DND-41 (cell line): Measurements from ENCODE around the gene SLC48A1.

Experiments
- ATAC-seq: fragments of 200-7000 bp; cut with Tn5 transposase; 3 replicates; pipeline ENCODE4 v1.9.1; 2021; ENCODE audit warnings: low read depth; ENCODE audit not compliant: insufficient read depth
- DNase-seq: peaks from one replicate; pipeline ENCODE4 v3.0.0-alpha.2; 2020
- H2AFZ ChIP-seq: 2 replicates; pipeline ENCODE4 v1.6.0; 2012; ENCODE audit warnings: low read depth, low read length
- H3K27ac ChIP-seq: 2 replicates; pipeline ENCODE4 v1.5.1; 2012; ENCODE audit warnings: low read length, inconsistent platforms
- H3K27me3 ChIP-seq: fragments of 200-600 bp; sonication (generic); 2 replicates; pipeline ENCODE4 v1.6.0; 2012; ENCODE audit warnings: low read length, mild to moderate bottlenecking, inconsistent platforms; ENCODE audit not compliant: insufficient read depth, poor library complexity
- H3K36me3 ChIP-seq: 2 replicates; pipeline ENCODE4 v1.5.1; 2012; ENCODE audit warnings: low read length, inconsistent platforms; ENCODE audit not compliant: insufficient read depth
- H3K4me1 ChIP-seq: 2 replicates; pipeline ENCODE4 v1.5.1; 2012; ENCODE audit warnings: mild to moderate bottlenecking, low read length; ENCODE audit not compliant: insufficient read depth
- H3K4me2 ChIP-seq: 2 replicates; pipeline ENCODE4 v1.6.0; 2012; ENCODE audit warnings: mild to moderate bottlenecking, moderate library complexity, low read length, inconsistent platforms; ENCODE audit not compliant: insufficient read depth
- H3K4me3 ChIP-seq, 2 experiments: fragments of 200-600 bp in 1 of 2; shearing (Covaris generic) in 1 of 2; 2 replicates each; pipeline ENCODE4 v1.5.1; 2012 to 2016; ENCODE audit warnings: inconsistent platforms in 2 of 2, low read length in 2 of 2, mild to moderate bottlenecking in 2 of 2, low read depth in 1 of 2, moderate library complexity in 1 of 2
- H3K79me2 ChIP-seq: 2 replicates; pipeline ENCODE4 v1.6.0; 2012; ENCODE audit warnings: low read length, inconsistent platforms; ENCODE audit not compliant: insufficient read depth
- H3K9ac ChIP-seq: 2 replicates; pipeline ENCODE4 v1.6.0; 2012; ENCODE audit warnings: low read depth, mild to moderate bottlenecking, inconsistent platforms, low read length, moderate library complexity
- H3K9me3 ChIP-seq: 2 replicates; pipeline ENCODE4 v1.5.1; 2012; ENCODE audit warnings: low read length, moderate library complexity, mild to moderate bottlenecking, inconsistent platforms; ENCODE audit not compliant: insufficient read depth, severe bottlenecking
- H4K20me1 ChIP-seq: 2 replicates; pipeline ENCODE4 v1.6.0; 2012; ENCODE audit warnings: low read length; ENCODE audit not compliant: insufficient read depth
- EZH2 ChIP-seq: IDR thresholded peaks from 3 replicates; pipeline ENCODE4 v1.6.1; 2012; ENCODE audit warnings: borderline replicate concordance, low read depth, mild to moderate bottlenecking, moderate library complexity, low read length, inconsistent platforms; ENCODE audit not compliant: severe bottlenecking
- TF ChIP-seq, protein P1 (sequence below): IDR thresholded peaks from 2 replicates; pipeline ENCODE4 v1.5.1; 2012; ENCODE audit warnings: borderline replicate concordance, low read length, moderate library complexity, mild to moderate bottlenecking; ENCODE audit not compliant: poor library complexity, severe bottlenecking; ENCODE audit errors: extremely low read depth

Gene SLC48A1

DNA sequence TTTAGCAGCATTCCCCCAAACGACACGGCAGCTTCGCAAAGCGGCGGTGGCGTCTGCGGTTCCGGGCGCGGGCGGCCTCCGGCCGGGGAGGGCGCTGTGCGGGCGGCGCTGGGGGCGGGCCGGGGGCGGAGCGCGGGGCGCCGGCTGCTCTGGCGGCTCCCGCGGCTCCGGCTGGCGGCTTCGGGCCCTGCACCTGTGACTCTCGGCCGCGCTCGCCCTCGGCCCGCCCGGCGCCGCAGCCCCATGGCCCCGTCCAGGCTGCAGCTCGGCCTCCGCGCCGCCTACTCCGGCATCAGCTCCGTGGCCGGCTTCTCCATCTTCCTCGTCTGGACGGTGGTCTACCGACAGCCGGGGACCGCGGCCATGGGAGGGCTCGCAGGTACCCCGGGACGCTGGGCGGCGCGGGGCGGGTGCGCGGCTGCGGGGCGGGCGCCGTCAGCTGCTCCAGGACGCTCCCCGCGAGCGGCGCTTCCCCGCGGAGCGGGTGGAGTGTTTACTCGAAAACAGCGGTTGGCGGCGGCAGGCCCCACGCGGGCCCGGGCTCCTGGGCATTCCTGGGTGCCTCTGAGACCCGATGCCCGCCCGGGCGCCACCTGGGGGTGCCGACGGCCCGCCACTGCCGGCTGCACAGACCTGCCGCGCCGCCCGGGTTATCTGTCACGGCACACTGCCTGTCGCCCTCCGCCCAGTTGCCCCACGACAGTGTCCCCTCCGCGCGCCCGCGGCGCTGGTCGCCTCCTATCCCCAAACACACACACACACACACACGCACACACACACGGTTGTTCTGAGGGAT is at the start of gene SLC48A1:
Gene SLC48A1, plus strand, starts transcription at position 177 of the 796 bp plus-strand sequence. Its CDS starts 67 bp downstream, at position 244.
- TF ChIP-seq, protein P1, sequence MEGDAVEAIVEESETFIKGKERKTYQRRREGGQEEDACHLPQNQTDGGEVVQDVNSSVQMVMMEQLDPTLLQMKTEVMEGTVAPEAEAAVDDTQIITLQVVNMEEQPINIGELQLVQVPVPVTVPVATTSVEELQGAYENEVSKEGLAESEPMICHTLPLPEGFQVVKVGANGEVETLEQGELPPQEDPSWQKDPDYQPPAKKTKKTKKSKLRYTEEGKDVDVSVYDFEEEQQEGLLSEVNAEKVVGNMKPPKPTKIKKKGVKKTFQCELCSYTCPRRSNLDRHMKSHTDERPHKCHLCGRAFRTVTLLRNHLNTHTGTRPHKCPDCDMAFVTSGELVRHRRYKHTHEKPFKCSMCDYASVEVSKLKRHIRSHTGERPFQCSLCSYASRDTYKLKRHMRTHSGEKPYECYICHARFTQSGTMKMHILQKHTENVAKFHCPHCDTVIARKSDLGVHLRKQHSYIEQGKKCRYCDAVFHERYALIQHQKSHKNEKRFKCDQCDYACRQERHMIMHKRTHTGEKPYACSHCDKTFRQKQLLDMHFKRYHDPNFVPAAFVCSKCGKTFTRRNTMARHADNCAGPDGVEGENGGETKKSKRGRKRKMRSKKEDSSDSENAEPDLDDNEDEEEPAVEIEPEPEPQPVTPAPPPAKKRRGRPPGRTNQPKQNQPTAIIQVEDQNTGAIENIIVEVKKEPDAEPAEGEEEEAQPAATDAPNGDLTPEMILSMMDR = peak; percentile 54
- TF ChIP-seq EZH2 = peak; percentile 79
- H3K36me3 ChIP-seq = no peaks in the 10 kb centered on the region
- no peak within 1 kb of the TSS; the same call in 1 of the 2 replicates for H3K27ac ChIP-seq
- no peaks in the 10 kb centered on the region for H3K79me2 ChIP-seq
- H2AFZ ChIP-seq = peak within 1 kb of the TSS; percentile 79
- H4K20me1 ChIP-seq = no peaks in the 10 kb centered on the region; the same call in 1 of the 2 replicates
- peaks cover 21% of the 10 kb centered on the region for H3K4me1 ChIP-seq
- peak; percentile 71 for DNase-seq
- H3K9me3 ChIP-seq = no peaks in the 10 kb centered on the region
- peak within 1 kb of the TSS; percentile 69 for H3K9ac ChIP-seq
- peak within 1 kb of the TSS; percentile 98 for H3K4me2 ChIP-seq
- H3K27me3 ChIP-seq = peaks cover 17% of the 10 kb centered on the region
- H3K4me3 ChIP-seq = peak within 1 kb of the TSS; percentile 37 to 70; a peak in 3 of 4 replicates
- ATAC-seq = peak; percentile 86

DNA sequence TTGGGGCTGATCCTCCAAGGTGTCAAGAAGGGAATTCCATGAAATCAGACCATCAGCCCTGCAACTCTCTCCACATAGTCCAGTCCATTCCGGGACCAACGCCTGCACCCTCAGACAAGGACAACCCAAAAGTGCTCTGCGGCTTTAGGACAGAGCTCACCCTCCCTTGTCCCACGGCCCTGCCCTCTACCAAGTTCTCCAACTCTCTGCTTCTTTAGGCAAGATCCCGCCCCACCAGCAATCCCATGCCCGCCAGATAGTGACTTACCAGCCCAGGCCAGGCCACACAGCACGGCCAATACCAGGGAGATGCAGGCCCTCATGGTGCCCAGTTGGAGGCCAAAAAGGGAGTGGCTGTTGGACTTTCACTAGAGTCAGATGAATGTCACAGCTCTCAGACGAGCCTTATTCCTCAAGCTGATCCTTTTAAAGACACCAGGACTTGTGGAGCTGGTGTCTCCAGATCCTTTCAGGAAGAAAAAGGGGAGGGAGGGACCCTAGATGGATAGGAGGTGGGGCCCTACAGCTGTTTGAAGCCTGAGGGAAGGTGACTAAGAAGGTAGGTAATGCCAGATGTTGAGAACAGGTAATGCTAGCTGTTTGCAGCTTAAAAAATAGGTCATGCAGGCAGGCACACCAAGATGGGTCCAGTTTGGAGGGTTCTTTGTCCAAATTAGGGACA is 47.8 kb upstream of the SLC48A1 start, which contains the start of gene ENDOU:
Gene ENDOU, minus strand, starts transcription at position 400 of the 682 bp plus-strand sequence. Its CDS starts 77 bp downstream, at position 323.
- ATAC-seq (no peak), DNase-seq (no peak)
- Histone ChIP-seq H2AFZ (no peak within 1 kb of the TSS), H3K27me3 (no peaks in the 10 kb centered on the region), H4K20me1 (no peaks in the 10 kb centered on the region), H3K79me2 (no peaks in the 10 kb centered on the region), H3K9me3 (no peaks in the 10 kb centered on the region), H3K4me3 (no peak within 1 kb of the TSS), H3K4me2 (no peak within 1 kb of the TSS), H3K4me1 (no peaks in the 10 kb centered on the region), H3K27ac (no peak within 1 kb of the TSS), H3K9ac (no peak within 1 kb of the TSS), H3K36me3 (no peaks in the 10 kb centered on the region)
- TF ChIP-seq, protein P1 = no peak
- no peak for TF ChIP-seq EZH2

DNA sequence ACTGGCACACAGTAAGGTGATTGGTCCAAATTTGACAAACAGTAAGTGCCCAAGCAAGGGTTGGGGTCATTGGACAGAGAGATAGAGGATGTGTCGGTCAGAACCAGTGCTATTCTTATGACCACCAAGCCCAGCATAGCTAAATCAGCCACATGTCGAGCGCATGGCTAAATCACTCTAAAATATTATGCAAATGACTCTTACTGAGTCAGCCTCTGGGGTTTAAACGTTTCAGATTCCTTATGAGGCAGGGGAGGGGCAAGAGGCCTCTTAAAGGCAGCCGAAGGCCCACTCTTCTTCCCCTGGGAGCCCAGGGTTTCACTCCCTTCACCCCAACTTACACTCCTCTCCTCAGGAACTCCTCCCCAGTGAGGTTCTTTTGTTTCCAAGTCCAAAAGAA is 47.1 kb upstream of the SLC48A1 start:
- Histone ChIP-seq H3K36me3 (no peaks in the 10 kb centered on the region), H3K4me3 (no peak overlapping the region), H3K4me2 (no peak overlapping the region), H3K27me3 (no peaks in the 10 kb centered on the region), H4K20me1 (no peaks in the 10 kb centered on the region), H3K9me3 (no peaks in the 10 kb centered on the region), H3K27ac (no peak overlapping the region), H3K79me2 (no peaks in the 10 kb centered on the region), H3K9ac (no peak overlapping the region), H2AFZ (no peak overlapping the region), H3K4me1 (no peaks in the 10 kb centered on the region)
- no peak for TF ChIP-seq EZH2
- TF ChIP-seq, protein P1 = no peak
- ATAC-seq = no peak
- DNase-seq = no peak
